Spinal cord (tissue), 10 donors: ENCODE measurements around the gene RNASEL. TPM values are rescaled to one million over a fixed set of nuclear protein-coding genes. Genes with fewer than 3 reads are reported as not detected.
A peak's percentile ranks its signal among the peaks of the same experiment; 100 is the strongest.

Experiments used
- DNase-seq, 6 donors: peaks; one replicate each; pipeline versions ENCODE4 v3.0.0 to v3.0.0-alpha.2; 2013 to 2015; ENCODE audit warnings: low spot score in 6 of 6, low read depth in 4 of 6
- H3K27ac ChIP-seq: one replicate; pipeline ENCODE4 v1.5.1; 2013; ENCODE audit warnings: low read depth, low read length, control low read depth
- H3K27me3 ChIP-seq: one replicate; pipeline ENCODE4 v1.6.1; 2013; ENCODE audit warnings: low read length; ENCODE audit not compliant: control insufficient read depth, insufficient read depth
- H3K36me3 ChIP-seq: one replicate; pipeline ENCODE4 v1.6.1; 2013; ENCODE audit warnings: low read length; ENCODE audit not compliant: control insufficient read depth, insufficient read depth
- H3K4me1 ChIP-seq: one replicate; pipeline ENCODE4 v1.6.1; 2013; ENCODE audit warnings: low read length; ENCODE audit not compliant: control insufficient read depth, insufficient read depth
- H3K4me3 ChIP-seq: one replicate; pipeline ENCODE4 v1.5.1; 2013; ENCODE audit warnings: low read depth, low read length, control low read depth
- H3K9me3 ChIP-seq: one replicate; pipeline ENCODE4 v1.6.1; 2013; ENCODE audit warnings: low read length; ENCODE audit not compliant: control insufficient read depth, insufficient read depth
- WGBS: methylation state at CpG from one replicate; pipeline ENCODE4 v1.1.5; 2013; ENCODE audit warnings: missing lambda C conversion rate; ENCODE audit not compliant: insufficient coverage; 5-methylcytosine and 5-hydroxymethylcytosine counted together
- polyA plus RNA-seq, 2 donors: library from polyadenylated mRNA; unstranded; fragments of 120-200 nt; gene quantifications; one replicate each; pipeline ENCODE4 v1.2.1, GENCODE V29; 2013; ENCODE audit not compliant: insufficient read length in 2 of 2
- total RNA-seq, 2 donors: library from RNA; depleted of rRNA in 1 of 2; stranded (reverse); fragments of 120-200 nt in 1 of 2; fragments of >200 nt in 1 of 2; gene quantifications; one replicate each; pipeline versions ENCODE4 v1.2.3 to v1.2.4, GENCODE V29; 2013 to 2014
- donor health status: healthy.

RNASEL gene
- total and polyA plus RNA-seq, 4 donors: 4.6 to 18.3 (median 7.7) TPM

DNA sequence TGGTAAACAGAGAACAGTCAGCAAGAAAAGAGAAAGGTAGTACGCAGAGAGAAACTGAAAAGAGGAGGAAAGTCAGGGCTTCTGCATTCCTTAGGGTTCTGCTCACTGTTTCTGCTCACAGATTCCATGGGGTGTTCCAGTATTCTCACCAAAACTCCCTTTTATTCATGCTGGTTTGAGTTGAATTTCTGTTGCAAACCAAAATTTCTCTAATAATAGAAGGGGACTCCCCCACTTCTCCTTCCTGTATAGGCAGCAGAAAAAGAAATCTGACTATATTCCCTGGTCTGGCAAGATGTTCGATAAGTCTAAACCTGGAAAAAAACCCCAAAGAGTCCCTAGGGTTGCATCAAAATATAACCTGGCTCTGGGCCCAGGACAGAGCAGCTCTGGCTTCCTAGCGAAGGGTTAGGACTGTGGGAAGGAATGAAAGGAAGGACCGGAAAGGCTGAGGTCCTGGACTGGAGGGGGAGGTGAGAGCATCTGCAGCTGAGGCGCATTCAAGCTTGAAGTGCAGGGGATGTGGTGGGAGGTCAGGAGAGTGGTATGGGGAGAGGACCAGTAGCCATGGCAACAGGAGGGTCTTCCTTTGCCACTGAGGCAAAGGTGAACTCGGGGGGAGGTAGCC lies 34.0 kb upstream of the RNASEL start:
- H3K27me3 ChIP-seq: no peaks in the 10 kb centered on the region
- 59% methylated on average over 5 of the region's 6 CpGs for WGBS
- no peaks in the 10 kb centered on the region for H3K36me3 ChIP-seq
- H3K4me1 ChIP-seq: peaks cover 3% of the 10 kb centered on the region
- no peak overlapping the region for H3K4me3 ChIP-seq
- H3K27ac ChIP-seq: no peak overlapping the region
- no peak for DNase-seq
- no peaks in the 10 kb centered on the region for H3K9me3 ChIP-seq

DNA sequence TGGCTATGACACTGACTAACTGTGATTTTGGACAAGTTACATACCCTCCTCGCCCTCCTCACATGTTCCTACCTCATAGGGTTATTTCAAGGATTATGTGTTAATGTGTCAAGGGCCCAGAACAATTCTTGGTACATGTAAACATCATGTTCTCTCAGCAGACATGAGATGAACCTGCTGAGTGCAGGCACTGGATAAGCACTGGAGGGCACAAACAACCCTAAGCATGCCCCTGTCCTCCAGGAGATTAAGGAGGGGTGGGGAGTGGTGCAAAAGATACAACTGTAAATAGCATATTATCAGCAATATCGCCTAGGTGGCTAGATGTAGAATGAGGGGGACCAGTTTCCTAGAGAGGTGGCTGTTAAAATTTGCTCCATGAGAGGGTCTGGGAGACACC lies 32.9 kb upstream of the RNASEL start:
- 100% methylated on average over 1 of the region's 2 CpGs for WGBS
- no peaks in the 10 kb centered on the region for H3K9me3 ChIP-seq
- no peak for DNase-seq
- no peaks in the 10 kb centered on the region for H3K27me3 ChIP-seq
- H3K4me1 ChIP-seq: peaks cover 7% of the 10 kb centered on the region
- no peak overlapping the region for H3K4me3 ChIP-seq
- no peaks in the 10 kb centered on the region for H3K36me3 ChIP-seq
- no peak overlapping the region for H3K27ac ChIP-seq

DNA sequence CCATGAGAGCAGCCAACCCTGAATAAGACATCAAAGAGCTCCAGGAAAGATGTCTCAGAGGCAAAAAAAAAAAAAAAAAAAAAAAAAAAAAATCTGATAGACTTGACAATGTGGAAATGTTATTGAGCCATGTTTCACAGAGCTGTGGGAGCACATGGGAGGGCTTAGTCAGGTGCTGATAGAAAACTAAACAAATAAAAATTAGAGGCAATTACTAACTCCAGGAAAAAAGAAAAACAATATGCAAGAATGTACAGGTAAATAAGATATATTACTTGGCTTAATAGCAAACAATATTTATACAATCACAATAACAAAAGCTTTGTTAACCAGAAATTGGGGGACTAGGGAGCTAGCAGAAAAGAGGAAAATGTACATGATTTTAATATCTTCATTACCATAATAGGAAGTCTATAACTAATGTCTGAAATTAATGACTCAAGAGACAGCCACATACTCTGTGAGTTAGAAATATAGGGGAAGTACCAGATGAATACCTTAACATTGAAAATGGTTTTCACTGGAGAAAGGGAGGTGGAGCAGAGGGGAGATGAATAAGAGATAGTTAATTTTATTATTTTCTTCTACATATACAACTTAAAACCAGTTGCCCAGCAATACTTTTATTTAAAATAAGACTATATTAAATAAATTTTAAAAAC lies 32.0 kb upstream of the RNASEL start:
- H3K4me1 ChIP-seq: peaks cover 11% of the 10 kb centered on the region
- no peaks in the 10 kb centered on the region for H3K36me3 ChIP-seq

GRCh38 chr1:182617734-182618351 lies 28.8 kb upstream of the RNASEL start:
- peak in 2 of 6 donors; percentile 61 to 73 for DNase-seq
- 33% methylated on average over 4 of the region's 6 CpGs for WGBS
- no peaks in the 10 kb centered on the region for H3K9me3 ChIP-seq
- H3K27ac ChIP-seq: peak overlapping the region; percentile 51
- peaks cover 32% of the 10 kb centered on the region for H3K4me1 ChIP-seq
- H3K27me3 ChIP-seq: no peaks in the 10 kb centered on the region
- no peaks in the 10 kb centered on the region for H3K36me3 ChIP-seq
- H3K4me3 ChIP-seq: no peak overlapping the region

More for the DNA sequence above, 32.0 kb upstream of the RNASEL start:
- H3K9me3 ChIP-seq: no peaks in the 10 kb centered on the region
- H3K27me3 ChIP-seq: no peaks in the 10 kb centered on the region
- DNase-seq: no peak
- H3K27ac ChIP-seq: no peak overlapping the region
- H3K4me3 ChIP-seq: no peak overlapping the region

GRCh38 chr1:182617014-182617429 lies 28.0 kb upstream of the RNASEL start:
- Histone ChIP-seq H3K27ac (no peak overlapping the region), H3K9me3 (no peaks in the 10 kb centered on the region), H3K27me3 (no peaks in the 10 kb centered on the region), H3K4me1 (peaks cover 33% of the 10 kb centered on the region), H3K4me3 (no peak overlapping the region), H3K36me3 (no peaks in the 10 kb centered on the region)
- 51% methylated on average over 2 of the region's 4 CpGs for WGBS
- no peak for DNase-seq

GRCh38 chr1:182616130-182617013 lies 27.3 kb upstream of the RNASEL start:
- Histone ChIP-seq H3K9me3 (no peaks in the 10 kb centered on the region), H3K27ac (peak overlapping the region; percentile 90), H3K36me3 (no peaks in the 10 kb centered on the region), H3K27me3 (no peaks in the 10 kb centered on the region), H3K4me3 (peak overlapping the region; percentile 22), H3K4me1 (peaks cover 38% of the 10 kb centered on the region)
- peak; percentile 68 to 97 (median 80) for DNase-seq
- 1% methylated on average over 11 of the region's 17 CpGs for WGBS

DNA sequence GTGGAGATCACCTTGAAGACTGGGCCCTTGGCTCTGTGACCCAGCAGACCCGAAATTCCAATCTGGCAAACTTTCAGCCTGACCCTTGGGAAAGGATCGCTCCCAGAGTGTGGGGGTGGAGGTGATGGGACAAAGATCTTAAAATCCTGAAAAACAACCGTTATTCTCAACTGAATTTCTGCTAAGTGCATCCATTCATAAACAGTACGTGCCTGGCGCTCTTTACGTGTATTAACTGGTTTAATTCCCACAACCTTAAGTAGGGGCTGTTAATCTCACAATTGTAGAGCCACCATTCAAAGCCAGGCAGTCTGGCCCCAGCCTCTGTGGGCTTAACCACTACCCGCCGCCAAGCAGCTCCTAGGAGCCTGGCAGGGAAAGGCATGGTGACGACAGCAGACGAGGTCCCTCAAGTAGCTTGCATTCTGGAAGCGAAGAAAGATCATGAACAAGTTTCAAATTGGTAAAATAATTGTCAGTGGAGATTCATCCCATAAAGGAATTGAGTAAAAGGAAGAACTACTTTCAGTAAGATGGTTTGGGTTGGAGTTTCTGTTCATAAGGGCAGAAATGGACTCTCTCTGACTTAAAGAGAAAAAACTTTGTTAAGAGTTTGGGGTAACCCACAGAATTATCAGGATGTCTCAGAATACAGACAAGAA lies 26.5 kb upstream of the RNASEL start:
- Histone ChIP-seq H3K27me3 (no peaks in the 10 kb centered on the region), H3K9me3 (no peaks in the 10 kb centered on the region), H3K4me1 (peaks cover 38% of the 10 kb centered on the region), H3K36me3 (no peaks in the 10 kb centered on the region), H3K4me3 (peak overlapping the region; percentile 44), H3K27ac (peak overlapping the region; percentile 90)
- WGBS: 8% methylated on average over 10 of the region's 11 CpGs
- DNase-seq: peak in 5 of 6 donors; percentile 72 to 93 (median 73)

DNA sequence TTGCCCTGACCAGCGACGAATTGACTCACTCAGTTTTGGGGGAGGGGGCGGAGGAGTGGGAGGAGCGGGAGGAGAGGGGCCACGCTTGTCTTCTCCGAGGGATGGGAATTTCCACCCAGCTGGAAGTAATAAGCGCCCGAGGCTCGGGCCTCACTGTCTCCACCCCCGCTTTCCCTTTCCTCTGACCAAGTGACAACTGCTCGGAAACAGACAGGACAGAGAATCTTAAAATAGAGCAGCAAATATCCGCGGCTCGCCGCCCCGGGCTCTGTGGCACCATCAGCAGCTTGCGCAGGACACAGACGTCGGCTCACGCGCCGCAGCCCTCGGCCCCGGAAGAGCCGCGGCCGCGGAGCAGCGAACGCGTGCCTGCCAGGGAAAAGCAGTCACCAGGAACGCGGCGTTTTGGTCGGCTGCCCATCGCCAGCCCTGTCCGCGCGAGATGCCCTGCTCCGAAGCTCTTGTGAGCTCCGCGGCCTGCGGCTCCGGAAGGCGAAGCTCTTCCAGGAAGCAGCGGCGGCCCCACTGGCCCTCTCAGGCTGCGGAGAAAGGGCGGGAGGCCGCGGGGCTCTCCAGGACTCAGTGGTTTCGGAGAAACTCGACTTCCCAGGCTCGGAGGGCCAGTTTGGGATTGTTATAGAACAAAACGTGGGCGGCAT lies 25.9 kb upstream of the RNASEL start:
- peak overlapping the region; percentile 90 for H3K27ac ChIP-seq

More for the DNA sequence above, 25.9 kb upstream of the RNASEL start:
- WGBS: under 1% methylated on average over 52 of the region's 56 CpGs
- peak overlapping the region; percentile 44 for H3K4me3 ChIP-seq
- H3K36me3 ChIP-seq: no peaks in the 10 kb centered on the region
- DNase-seq: peak in 5 of 6 donors; percentile 59 to 90 (median 72)
- no peaks in the 10 kb centered on the region for H3K27me3 ChIP-seq
- no peaks in the 10 kb centered on the region for H3K9me3 ChIP-seq
- peaks cover 38% of the 10 kb centered on the region for H3K4me1 ChIP-seq
